ENCODE measurements around the gene VSIG4. TPM values are rescaled to one million over a fixed set of nuclear protein-coding genes. Genes with fewer than 3 reads are reported as not detected.

Gene VSIG4
- total RNA-seq, 1 experiment from 2014 or later = 0.10 TPM

GRCh38 chrX:66015900-66016689, 23.8 kb downstream of the VSIG4 start:
- Histone ChIP-seq H3K9me3 (ENCODE audit: control insufficient read depth, insufficient read depth, low read depth, low read length) (no peaks in the 10 kb centered on the region), H3K4me3 (ENCODE audit: low read depth in 2 of 2, low read length in 2 of 2) (no peak overlapping the region), H3K4me1 (ENCODE audit: control insufficient read depth, insufficient read depth, low read length) (no peaks in the 10 kb centered on the region), H3K36me3 (ENCODE audit: control insufficient read depth, insufficient read depth, low read length) (no peaks in the 10 kb centered on the region), H3K27ac (ENCODE audit: low read length) (no peak overlapping the region), H3K27me3 (ENCODE audit: control insufficient read depth, insufficient read depth, low read length) (no peaks in the 10 kb centered on the region)
- ATAC-seq = no peak
- ChIA-PET POLR2A (no interaction called here), CTCF (no interaction called here)
- TF ChIP-seq POLR2AphosphoS5 (IDR thresholded peaks at IDR 0.05; ENCODE audit: low read depth, low read length) (no peak), REST (IDR thresholded peaks at IDR 0.05; ENCODE audit: insufficient read depth in 1 of 2, low read depth in 2 of 2, low read length in 1 of 2) (no peak), SIN3A (IDR thresholded peaks at IDR 0.05; ENCODE audit: borderline replicate concordance, insufficient read depth, low read depth, low read length) (no peak), TCF7L2 (IDR thresholded peaks at IDR 0.05; ENCODE audit: low read depth, low read length) (no peak)
- TF ChIP-seq, protein P1, sequence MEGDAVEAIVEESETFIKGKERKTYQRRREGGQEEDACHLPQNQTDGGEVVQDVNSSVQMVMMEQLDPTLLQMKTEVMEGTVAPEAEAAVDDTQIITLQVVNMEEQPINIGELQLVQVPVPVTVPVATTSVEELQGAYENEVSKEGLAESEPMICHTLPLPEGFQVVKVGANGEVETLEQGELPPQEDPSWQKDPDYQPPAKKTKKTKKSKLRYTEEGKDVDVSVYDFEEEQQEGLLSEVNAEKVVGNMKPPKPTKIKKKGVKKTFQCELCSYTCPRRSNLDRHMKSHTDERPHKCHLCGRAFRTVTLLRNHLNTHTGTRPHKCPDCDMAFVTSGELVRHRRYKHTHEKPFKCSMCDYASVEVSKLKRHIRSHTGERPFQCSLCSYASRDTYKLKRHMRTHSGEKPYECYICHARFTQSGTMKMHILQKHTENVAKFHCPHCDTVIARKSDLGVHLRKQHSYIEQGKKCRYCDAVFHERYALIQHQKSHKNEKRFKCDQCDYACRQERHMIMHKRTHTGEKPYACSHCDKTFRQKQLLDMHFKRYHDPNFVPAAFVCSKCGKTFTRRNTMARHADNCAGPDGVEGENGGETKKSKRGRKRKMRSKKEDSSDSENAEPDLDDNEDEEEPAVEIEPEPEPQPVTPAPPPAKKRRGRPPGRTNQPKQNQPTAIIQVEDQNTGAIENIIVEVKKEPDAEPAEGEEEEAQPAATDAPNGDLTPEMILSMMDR (IDR thresholded peaks at IDR 0.05) = no peak
- no TSS peak for BruUV-seq (replicated peaks)
- in situ Hi-C loops (cut with HindIII; ENCODE audit: low pct_unique_long_range_greater_than_20kb, low sequenced_read_pairs) = no loop called here
- intact Hi-C loops (cut with micrococcal nuclease; ENCODE audit: unreplicated experiment) = no loop called here
- no peak for DNase-seq (ENCODE audit: low read depth, low spot score)

GRCh38 chrX:66015152-66015831, 24.6 kb downstream of the VSIG4 start:
- no peak for TF ChIP-seq SIN3A (IDR thresholded peaks at IDR 0.05; ENCODE audit: borderline replicate concordance, insufficient read depth, low read depth, low read length)
- TF ChIP-seq POLR2AphosphoS5 (IDR thresholded peaks at IDR 0.05; ENCODE audit: low read depth, low read length) = no peak
- no peak for TF ChIP-seq REST (IDR thresholded peaks at IDR 0.05; ENCODE audit: insufficient read depth in 1 of 2, low read depth in 2 of 2, low read length in 1 of 2)
- no peak for TF ChIP-seq TCF7L2 (IDR thresholded peaks at IDR 0.05; ENCODE audit: low read depth, low read length)
- TF ChIP-seq, protein P1 (IDR thresholded peaks at IDR 0.05) = no peak
- intact Hi-C loops (cut with micrococcal nuclease; ENCODE audit: unreplicated experiment) (no loop called here), in situ Hi-C loops (cut with HindIII; ENCODE audit: low pct_unique_long_range_greater_than_20kb, low sequenced_read_pairs) (no loop called here)
- H3K4me3 ChIP-seq (ENCODE audit: low read depth in 2 of 2, low read length in 2 of 2) = no peak overlapping the region
- DNase-seq (ENCODE audit: low read depth, low spot score) (no peak), ATAC-seq (no peak)
- BruUV-seq (replicated peaks) = no TSS peak
- H3K9me3 ChIP-seq (ENCODE audit: control insufficient read depth, insufficient read depth, low read depth, low read length) = no peaks in the 10 kb centered on the region
- no peaks in the 10 kb centered on the region for H3K4me1 ChIP-seq (ENCODE audit: control insufficient read depth, insufficient read depth, low read length)
- H3K27ac ChIP-seq (ENCODE audit: low read length) = no peak overlapping the region
- H3K36me3 ChIP-seq (ENCODE audit: control insufficient read depth, insufficient read depth, low read length) = no peaks in the 10 kb centered on the region
- ChIA-PET CTCF (no interaction called here), POLR2A (no interaction called here)
- no peaks in the 10 kb centered on the region for H3K27me3 ChIP-seq (ENCODE audit: control insufficient read depth, insufficient read depth, low read length)

Data from Panc1 (cell line).